ENCODE results near the gene ZGLP1.

DNA sequence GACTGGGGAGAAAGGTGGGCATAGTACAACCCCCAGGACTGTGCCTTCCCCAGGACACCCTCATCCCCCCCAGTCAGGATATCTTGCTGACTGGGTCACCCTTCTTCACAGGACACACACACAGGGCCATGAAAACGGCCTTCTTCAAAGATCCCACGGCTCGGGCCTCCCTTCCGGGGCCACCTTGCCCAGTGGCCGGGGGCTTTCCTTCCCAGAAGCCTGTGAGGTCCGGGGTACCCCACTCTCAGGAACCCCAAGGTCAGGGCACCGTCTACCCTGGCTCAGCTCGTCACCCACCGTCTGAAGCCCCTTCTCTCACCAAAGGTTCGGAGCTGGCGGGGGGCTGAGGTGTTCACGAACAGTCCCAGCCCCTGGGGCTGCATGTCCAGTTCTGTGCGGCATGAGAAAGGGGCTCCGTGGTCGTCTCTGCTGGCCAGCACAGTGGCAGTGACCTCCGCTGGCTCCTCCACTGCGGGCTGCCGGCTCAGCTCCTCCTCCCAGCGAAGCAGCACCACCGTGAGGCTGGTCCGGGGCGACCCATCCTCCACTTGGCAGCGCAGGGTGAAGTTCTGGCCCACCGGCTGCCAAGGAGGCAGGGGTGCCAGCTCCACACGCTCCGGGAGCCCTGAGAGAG, 25.9 kb upstream of the ZGLP1 start:
- TF ChIP-seq, protein P1, sequence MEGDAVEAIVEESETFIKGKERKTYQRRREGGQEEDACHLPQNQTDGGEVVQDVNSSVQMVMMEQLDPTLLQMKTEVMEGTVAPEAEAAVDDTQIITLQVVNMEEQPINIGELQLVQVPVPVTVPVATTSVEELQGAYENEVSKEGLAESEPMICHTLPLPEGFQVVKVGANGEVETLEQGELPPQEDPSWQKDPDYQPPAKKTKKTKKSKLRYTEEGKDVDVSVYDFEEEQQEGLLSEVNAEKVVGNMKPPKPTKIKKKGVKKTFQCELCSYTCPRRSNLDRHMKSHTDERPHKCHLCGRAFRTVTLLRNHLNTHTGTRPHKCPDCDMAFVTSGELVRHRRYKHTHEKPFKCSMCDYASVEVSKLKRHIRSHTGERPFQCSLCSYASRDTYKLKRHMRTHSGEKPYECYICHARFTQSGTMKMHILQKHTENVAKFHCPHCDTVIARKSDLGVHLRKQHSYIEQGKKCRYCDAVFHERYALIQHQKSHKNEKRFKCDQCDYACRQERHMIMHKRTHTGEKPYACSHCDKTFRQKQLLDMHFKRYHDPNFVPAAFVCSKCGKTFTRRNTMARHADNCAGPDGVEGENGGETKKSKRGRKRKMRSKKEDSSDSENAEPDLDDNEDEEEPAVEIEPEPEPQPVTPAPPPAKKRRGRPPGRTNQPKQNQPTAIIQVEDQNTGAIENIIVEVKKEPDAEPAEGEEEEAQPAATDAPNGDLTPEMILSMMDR (conservative IDR thresholded peaks at IDR 0.05), result no peak
- TF ChIP-seq ZFX (IDR thresholded peaks at IDR 0.05), result no peak

Measured in C4-2B (cell line).